HEK293T (cell line): ENCODE data around the gene TMEM131.

Experiments
- CTCF ChIA-PET: fragments of 350-600 bp; formaldehyde crosslinking; extraction: SDS; loops from one replicate; lab custom pipeline; 2021; ENCODE audit warnings: antibody characterized with exemption, inconsistent platforms; lab: Yijun Ruan, JAX
- POLR2A ChIA-PET: fragments of 350-600 bp; formaldehyde crosslinking; extraction: SDS; loops from one replicate; lab custom pipeline; 2020; ENCODE audit warnings: antibody characterized with exemption, inconsistent platforms; lab: Yijun Ruan, JAX
- DNase-seq: peaks from one replicate; pipeline ENCODE4 v3.0.0; 2012; ENCODE audit warnings: mixed read lengths; ENCODE audit errors: extremely low spot score
- ARNT ChIP-seq: fragments of 450-650 bp; IDR thresholded peaks from 2 replicates; pipeline ENCODE4 v1.6.1; 2017; ENCODE audit warnings: mild to moderate bottlenecking
- BHLHE40 ChIP-seq: fragments of 450-650 bp; IDR thresholded peaks from 2 replicates; pipeline ENCODE4 v1.6.1; 2016; ENCODE audit warnings: mild to moderate bottlenecking, moderate library complexity, borderline replicate concordance
- CTBP1 ChIP-seq: fragments of 450-650 bp; IDR thresholded peaks from 2 replicates; pipeline ENCODE4 v1.6.1; 2016; ENCODE audit warnings: borderline replicate concordance
- ELF4 ChIP-seq: fragments of 450-650 bp; IDR thresholded peaks from 2 replicates; pipeline ENCODE4 v1.6.1; 2017; ENCODE audit warnings: antibody characterized with exemption
- FOXA1 ChIP-seq: fragments of 450-650 bp; IDR thresholded peaks from 2 replicates; pipeline ENCODE4 v1.6.1; 2016; ENCODE audit warnings: mild to moderate bottlenecking
- FOXK2 ChIP-seq: fragments of 450-650 bp; IDR thresholded peaks from 2 replicates; pipeline ENCODE4 v1.6.1; 2016; ENCODE audit warnings: mild to moderate bottlenecking
- FOXM1 ChIP-seq: fragments of 450-650 bp; IDR thresholded peaks from 2 replicates; pipeline ENCODE4 v1.6.1; 2017; ENCODE audit warnings: mild to moderate bottlenecking, borderline replicate concordance
- HDGF ChIP-seq: fragments of 450-650 bp; IDR thresholded peaks from 2 replicates; pipeline ENCODE4 v1.6.1; 2017; ENCODE audit warnings: antibody characterized with exemption, borderline replicate concordance
- L3MBTL2 ChIP-seq: fragments of 450-650 bp; conservative IDR thresholded peaks from 2 replicates; pipeline ENCODE4 v1.6.1; 2016; ENCODE audit warnings: mild to moderate bottlenecking
- LEF1 ChIP-seq: fragments of 450-650 bp; IDR thresholded peaks from 2 replicates; pipeline ENCODE4 v1.6.1; 2017; ENCODE audit warnings: mild to moderate bottlenecking, borderline replicate concordance
- NFRKB ChIP-seq: fragments of 450-650 bp; IDR thresholded peaks from 2 replicates; pipeline ENCODE4 v1.6.1; 2016; ENCODE audit warnings: mild to moderate bottlenecking, moderate library complexity
- SP1 ChIP-seq: fragments of 450-650 bp; IDR thresholded peaks from 2 replicates; pipeline ENCODE4 v1.6.1; 2017
- SUZ12 ChIP-seq: fragments of 450-650 bp; IDR thresholded peaks from 2 replicates; pipeline ENCODE4 v1.6.1; 2016; ENCODE audit warnings: mild to moderate bottlenecking
- TARDBP ChIP-seq: fragments of 450-650 bp; IDR thresholded peaks from 2 replicates; pipeline ENCODE4 v1.6.1; 2016
- ZNF384 ChIP-seq: fragments of 450-650 bp; IDR thresholded peaks from 2 replicates; pipeline ENCODE4 v1.6.1; 2016
- TF ChIP-seq, protein P1 (sequence below): fragments of 450-650 bp; IDR thresholded peaks from 2 replicates; pipeline ENCODE4 v1.6.1; 2016

TMEM131 gene

DNA sequence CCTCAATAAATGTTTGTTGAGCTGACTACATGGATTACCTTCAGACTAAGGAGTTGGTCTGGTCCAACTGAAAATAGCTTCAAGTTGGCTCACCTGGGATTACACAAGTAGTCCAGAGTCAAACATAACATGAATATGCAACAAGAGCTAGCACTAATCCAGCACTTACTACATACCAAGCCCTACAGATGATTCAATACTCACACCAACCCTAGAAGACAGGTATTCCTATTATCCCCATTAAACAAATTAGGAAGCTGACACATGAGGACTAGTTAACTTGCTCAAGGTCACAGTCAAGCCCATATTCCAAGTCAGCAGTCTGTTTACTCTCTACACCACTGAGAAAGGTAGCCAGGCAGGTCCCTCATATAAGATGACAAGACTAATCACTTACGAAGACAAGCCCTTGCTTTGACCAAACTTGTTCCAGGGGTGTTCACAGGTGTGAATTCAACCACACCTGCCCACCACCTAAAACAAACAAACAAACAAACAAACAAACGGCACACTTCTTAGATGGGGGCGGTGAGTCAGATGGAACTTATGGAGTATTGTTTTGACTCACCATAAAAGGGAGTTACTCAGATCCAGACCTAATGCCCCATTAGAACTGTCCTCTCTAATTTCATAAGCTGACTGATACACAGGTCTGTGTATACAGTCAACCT is 29.1 kb downstream of the TMEM131 start:
- ChIA-PET POLR2A (no interaction called here), CTCF (interaction anchor here (1.4 kb wide), 1 partner anchor 20 kb away, joined by 3 read pairs; no protein-coding TSS in a partner anchor)
- no peak for DNase-seq
- TF ChIP-seq TARDBP: no peak
- TF ChIP-seq LEF1: no peak
- no peak for TF ChIP-seq L3MBTL2
- no peak for TF ChIP-seq ZNF384
- TF ChIP-seq, protein P1, sequence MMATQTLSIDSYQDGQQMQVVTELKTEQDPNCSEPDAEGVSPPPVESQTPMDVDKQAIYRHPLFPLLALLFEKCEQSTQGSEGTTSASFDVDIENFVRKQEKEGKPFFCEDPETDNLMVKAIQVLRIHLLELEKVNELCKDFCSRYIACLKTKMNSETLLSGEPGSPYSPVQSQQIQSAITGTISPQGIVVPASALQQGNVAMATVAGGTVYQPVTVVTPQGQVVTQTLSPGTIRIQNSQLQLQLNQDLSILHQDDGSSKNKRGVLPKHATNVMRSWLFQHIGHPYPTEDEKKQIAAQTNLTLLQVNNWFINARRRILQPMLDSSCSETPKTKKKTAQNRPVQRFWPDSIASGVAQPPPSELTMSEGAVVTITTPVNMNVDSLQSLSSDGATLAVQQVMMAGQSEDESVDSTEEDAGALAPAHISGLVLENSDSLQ: no peak
- TF ChIP-seq FOXK2: no peak
- TF ChIP-seq SP1: no peak
- TF ChIP-seq FOXA1: no peak
- TF ChIP-seq CTBP1: no peak
- no peak for TF ChIP-seq ARNT
- no peak for TF ChIP-seq SUZ12

DNA sequence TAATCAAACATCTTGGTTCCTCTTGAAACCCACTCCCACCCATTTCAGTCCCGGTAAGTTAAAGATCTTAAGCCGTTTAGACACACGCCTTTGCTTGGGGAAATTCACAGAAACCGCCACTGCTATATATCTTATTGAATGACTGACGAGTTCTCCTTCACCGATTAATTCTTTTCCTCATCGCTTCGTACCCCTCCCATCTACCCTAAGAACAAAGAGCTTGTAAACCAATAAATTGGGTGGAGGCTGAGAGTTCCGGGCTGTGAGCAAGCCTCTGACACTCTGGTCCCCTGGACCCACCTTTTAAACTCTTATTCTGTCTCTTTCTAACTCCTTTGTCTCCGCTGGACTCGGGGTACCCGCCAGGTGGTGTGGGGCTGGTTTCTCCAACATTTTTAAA is 30.6 kb downstream of the TMEM131 start:
- CTCF ChIA-PET: no interaction called here
- no peak for DNase-seq
- TF ChIP-seq SUZ12: no peak
- no peak for TF ChIP-seq TARDBP
- TF ChIP-seq LEF1: no peak
- TF ChIP-seq NFRKB: no peak
- no peak for TF ChIP-seq CTBP1
- TF ChIP-seq L3MBTL2: no peak
- no peak for TF ChIP-seq HDGF
- no peak for TF ChIP-seq SP1
- no peak for TF ChIP-seq FOXA1
- TF ChIP-seq ZNF384: no peak
- POLR2A ChIA-PET: no interaction called here

DNA sequence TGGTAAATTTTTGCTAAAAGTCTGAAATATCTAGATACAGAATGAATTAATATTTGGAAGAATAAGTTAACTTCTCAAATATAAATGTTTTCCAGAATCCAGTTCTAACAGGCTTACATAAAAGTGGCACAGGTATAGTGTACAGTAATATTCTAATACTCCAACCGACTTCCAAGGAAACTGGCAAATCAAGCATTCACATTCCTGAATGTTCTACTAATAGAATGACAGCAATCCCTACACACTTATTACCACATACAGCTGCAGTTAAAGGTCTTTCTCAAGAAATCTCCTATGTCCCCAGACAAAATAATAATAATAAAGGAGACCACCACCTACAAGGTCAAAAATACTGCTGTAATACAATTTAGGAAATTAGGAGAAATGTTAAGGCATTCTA is 31.9 kb downstream of the TMEM131 start:
- DNase-seq: no peak
- TF ChIP-seq LEF1: no peak
- no peak for TF ChIP-seq ZNF384
- no peak for TF ChIP-seq BHLHE40
- TF ChIP-seq HDGF: no peak
- TF ChIP-seq ARNT: no peak
- TF ChIP-seq SUZ12: no peak
- TF ChIP-seq ELF4: no peak
- TF ChIP-seq FOXM1: no peak
- TF ChIP-seq TARDBP: no peak
- no peak for TF ChIP-seq L3MBTL2
- TF ChIP-seq FOXA1: no peak
- TF ChIP-seq SP1: no peak
- TF ChIP-seq NFRKB: no peak
- no peak for TF ChIP-seq CTBP1
- TF ChIP-seq, protein P1: no peak
- no peak for TF ChIP-seq FOXK2
- ChIA-PET POLR2A (interaction anchor here (0.6 kb wide), 1 partner anchor 129 kb away, joined by 3 read pairs; no protein-coding TSS in a partner anchor), CTCF (no interaction called here)

DNA sequence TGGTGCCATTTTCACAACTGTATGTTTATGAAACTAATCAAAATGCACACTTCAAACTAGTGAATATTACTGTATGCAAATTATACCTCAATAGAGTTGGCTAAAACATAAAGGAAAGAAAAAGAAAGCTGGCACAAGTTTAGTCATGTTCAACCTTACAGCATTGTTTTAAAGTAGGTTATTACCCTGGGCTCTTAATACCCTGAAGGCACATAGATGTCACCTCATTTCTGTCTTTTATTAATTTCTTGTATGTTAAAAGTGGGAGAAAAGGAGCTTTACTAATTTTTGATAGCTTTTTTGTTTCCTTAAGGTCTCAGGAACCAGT is 32.7 kb downstream of the TMEM131 start:
- CTCF ChIA-PET: no interaction called here
- POLR2A ChIA-PET: no interaction called here
- TF ChIP-seq TARDBP: no peak
- TF ChIP-seq, protein P1: no peak
- TF ChIP-seq SUZ12: no peak
- TF ChIP-seq L3MBTL2: no peak
- no peak for TF ChIP-seq FOXM1
- TF ChIP-seq ELF4: no peak
- TF ChIP-seq LEF1: no peak
- TF ChIP-seq ZNF384: no peak
- no peak for TF ChIP-seq FOXK2
- no peak for DNase-seq

DNA sequence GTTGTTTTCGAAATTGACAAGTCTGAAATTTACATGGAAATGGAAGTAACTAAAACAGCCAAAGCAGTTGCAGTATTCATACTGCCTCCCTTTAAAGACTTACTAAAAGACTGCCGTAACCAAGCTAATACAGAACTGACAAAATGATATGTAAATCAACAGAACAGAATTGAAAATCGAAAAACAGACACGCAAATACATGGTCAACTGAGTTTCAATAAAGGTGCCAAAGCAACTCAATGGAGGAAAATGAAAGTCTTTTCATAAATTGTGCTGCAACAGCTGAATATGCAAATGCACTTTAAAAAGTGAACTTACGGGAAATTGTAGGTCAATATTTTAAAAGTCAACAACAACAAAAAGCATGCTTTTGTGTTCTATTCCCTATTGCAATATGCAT is 34.2 kb downstream of the TMEM131 start:
- TF ChIP-seq, protein P1: no peak
- TF ChIP-seq FOXM1: no peak
- ChIA-PET CTCF (no interaction called here), POLR2A (no interaction called here)

DNA sequence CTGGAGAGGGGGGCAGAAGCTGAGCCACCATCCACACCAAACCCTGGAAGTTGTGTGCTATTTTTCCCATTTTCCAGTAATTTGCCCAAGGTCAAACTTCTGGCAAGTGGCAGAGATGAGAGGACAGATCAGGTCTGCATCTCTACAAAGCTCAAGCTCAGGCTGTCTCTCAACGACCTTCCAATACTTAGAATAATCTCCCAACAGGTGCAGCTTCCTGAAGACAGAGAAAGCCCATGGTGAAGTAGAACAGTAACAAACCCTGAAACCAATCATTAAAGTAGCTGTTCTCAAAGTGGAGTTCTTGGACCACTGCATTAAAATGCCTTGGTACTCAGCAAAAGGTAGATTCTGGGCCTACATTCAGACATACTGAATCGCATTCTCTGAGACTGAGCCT is 37.6 kb downstream of the TMEM131 start:
- ChIA-PET POLR2A (interaction anchor here (1.4 kb wide), 1 partner anchor 13 kb away, joined by 4 read pairs; no protein-coding TSS in a partner anchor), CTCF (no interaction called here)
- TF ChIP-seq BHLHE40: no peak
- no peak for TF ChIP-seq ARNT
- TF ChIP-seq FOXK2: no peak
- no peak for TF ChIP-seq L3MBTL2
- DNase-seq: no peak

More for the DNA sequence above, 34.2 kb downstream of the TMEM131 start:
- no peak for DNase-seq
